GM12873 (cell line): ENCODE data around the gene SLC52A3.

Experiments
- TF ChIP-seq, protein P1 (sequence below): IDR thresholded peaks from 2 replicates; pipeline ENCODE4 v1.5.1; 2012; ENCODE audit warnings: low read depth, mild to moderate bottlenecking, moderate library complexity, low read length, control low read depth; ENCODE audit not compliant: insufficient read depth; ENCODE audit errors: missing control alignments

The SLC52A3 gene

DNA sequence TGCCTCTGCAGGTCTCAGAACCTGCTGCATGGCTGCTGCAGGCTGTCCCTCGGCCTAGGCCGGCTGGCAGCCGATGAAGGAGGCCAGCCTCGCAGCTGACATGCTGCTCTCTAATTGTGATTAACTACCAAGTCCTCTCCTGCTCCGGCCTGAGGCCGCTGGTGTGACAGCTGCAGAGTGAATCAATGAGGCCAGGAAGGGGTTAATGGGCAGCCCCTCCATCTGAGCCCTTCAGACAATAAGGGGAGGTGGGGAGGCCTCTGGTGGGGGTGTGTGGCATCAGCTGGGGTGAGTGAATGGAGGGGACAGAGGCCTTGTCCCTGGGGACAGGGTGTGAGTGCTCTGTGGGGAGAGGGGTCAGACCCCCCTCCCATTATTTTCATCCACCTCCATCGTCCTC lies 34.4 kb downstream of the SLC52A3 start:
- TF ChIP-seq, protein P1, sequence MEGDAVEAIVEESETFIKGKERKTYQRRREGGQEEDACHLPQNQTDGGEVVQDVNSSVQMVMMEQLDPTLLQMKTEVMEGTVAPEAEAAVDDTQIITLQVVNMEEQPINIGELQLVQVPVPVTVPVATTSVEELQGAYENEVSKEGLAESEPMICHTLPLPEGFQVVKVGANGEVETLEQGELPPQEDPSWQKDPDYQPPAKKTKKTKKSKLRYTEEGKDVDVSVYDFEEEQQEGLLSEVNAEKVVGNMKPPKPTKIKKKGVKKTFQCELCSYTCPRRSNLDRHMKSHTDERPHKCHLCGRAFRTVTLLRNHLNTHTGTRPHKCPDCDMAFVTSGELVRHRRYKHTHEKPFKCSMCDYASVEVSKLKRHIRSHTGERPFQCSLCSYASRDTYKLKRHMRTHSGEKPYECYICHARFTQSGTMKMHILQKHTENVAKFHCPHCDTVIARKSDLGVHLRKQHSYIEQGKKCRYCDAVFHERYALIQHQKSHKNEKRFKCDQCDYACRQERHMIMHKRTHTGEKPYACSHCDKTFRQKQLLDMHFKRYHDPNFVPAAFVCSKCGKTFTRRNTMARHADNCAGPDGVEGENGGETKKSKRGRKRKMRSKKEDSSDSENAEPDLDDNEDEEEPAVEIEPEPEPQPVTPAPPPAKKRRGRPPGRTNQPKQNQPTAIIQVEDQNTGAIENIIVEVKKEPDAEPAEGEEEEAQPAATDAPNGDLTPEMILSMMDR: no peak

DNA sequence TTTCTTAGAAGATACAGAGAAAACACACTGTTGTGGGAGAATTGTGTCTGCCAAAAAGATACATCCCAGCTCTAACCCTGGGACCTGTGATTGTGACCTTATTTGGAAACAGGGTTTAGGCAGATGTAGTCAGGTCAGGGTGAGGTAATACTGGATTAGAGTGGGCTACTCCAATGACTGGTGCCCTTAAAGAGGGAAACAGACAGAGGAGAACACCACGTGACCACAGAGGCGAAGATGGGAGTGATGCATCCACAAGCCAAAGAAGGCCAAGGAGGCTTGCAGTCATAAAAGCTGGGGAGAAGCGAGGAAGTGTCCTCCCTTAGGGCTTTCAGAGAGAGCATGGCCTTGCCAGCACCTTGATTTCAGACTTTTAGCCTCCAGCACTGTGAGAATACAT lies 35.6 kb downstream of the SLC52A3 start:
- TF ChIP-seq, protein P1: no peak

DNA sequence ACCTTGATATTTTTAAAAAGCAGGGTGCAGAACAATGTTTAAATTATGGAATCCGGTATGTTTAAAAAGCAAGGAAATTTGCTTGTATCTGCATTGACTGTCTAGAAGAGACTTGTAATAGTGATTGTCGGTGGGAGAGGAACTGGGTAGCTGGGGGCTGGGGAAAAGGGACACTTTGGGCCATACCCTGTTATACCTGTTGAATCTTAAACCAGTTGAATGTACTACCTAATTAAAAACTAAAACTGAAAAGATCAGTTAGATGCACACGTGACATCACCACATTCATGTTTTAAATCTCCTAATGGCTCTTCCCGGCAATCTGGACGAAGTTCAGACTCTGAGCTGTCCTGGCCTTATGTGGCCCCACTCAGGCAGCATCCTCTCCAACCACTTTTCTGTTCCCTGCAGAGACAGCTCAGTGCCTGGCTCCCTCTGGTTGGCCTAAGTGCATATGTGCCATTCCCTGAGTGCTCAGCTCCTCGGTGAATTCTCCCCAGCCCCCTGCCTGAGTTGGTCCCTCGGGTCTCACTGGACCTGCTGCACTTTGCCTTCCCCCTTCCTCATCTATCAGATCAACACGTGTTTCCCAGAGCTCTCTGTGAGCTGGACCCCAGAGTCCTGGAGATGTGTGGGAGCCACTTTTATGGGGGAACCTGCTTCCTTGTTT lies 36.3 kb downstream of the SLC52A3 start:
- TF ChIP-seq, protein P1: no peak

DNA sequence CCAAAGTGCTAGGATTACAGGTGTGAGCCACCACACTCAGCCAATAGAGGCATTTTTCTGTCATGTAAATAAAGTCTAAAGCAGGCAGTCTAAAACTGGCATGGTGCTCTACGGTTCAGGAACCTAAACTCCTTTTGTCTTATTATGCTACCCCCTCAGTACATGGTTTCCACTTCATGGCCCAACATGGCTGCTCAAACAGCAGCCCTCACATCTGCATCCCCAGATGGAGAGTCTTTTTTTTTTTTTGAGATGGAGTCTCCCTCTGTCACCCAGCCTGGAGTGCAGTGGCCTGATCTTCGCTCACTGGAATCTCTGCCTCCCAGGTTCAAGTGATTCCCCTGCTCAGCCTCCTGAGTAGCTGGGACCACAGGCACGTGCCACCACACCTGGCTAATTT lies 38.3 kb downstream of the SLC52A3 start:
- TF ChIP-seq, protein P1: no peak

DNA sequence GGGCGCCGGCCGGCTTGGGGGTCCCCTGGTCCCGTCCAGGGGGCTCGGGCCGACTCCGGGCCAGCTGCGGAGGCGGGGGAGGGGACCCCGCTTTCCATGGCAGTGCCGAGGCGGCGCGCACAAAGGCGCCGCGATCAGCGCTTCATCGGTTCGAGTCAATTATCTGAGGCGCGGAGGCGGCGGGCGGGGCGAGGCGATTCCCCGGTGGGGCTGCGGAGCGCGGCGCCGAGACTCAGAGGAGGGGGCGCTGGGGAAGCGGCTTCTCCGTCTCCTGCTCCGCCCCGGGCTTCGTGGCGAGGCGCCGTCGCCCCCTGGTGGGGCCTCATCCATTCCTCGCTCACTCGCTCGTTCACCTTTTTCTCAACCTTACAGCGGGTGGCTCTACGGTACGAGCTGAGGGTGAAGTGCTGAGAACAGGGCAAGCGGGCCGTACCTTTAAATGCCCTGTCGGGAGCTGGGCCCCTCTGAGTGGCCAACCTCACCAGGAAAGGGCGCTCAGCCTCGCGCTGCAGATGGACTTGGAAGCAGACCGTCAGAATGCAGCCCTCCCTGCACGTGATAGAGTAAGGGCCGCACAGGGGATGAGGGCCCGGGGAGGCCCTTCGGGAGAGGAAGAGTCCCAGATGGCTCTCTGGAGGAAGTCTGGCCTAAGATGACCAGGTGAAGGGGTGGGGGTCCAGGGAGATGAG lies 39.9 kb downstream of the SLC52A3 start:
- TF ChIP-seq, protein P1: peak; percentile 65

DNA sequence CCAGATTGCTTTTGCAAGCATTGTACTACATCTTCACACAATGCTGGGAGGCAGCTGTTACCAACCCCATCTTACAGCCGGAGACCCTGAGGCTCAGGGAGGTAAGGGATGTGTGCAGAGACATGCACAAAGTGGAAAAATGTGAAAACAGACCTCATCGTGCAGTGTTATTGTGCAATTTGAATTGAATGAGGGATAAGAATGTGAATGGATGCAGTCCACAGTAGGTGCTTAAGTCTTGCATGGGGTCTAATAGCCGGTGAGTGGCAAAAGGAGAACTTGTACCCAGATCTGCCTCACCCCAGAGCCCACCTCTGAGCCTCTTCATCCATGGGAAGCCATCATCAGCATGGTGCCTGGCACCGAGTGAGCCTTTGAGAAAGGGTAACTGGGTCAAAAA lies 42.1 kb downstream of the SLC52A3 start:
- TF ChIP-seq, protein P1: no peak

DNA sequence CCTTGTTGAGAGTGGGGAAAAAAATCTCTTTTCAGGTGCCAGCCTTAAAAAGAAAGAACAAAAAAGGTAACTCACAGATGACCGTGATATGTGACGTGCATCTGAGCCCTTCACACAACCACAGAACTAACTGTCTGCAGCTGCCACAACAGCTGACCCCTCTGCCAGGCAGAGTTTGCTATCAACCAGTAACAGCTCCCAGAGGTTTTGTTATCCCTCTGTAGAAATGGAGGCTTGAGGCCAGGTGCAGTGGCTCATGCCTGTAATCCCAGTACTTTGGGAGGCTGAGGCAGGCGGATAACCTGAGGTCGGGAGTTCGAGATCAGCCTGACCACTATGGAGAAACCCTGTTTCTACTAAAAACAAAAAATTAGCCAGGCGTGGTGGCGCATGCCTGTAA lies 42.8 kb downstream of the SLC52A3 start:
- TF ChIP-seq, protein P1: no peak
